ENCODE measurements around the gene MGST3. TPM values are rescaled to one million over a fixed set of nuclear protein-coding genes. Genes with fewer than 3 reads are reported as not detected.

The MGST3 gene
- polyA plus RNA-seq, 1 donor (not counting 4 experiments of a cell fraction or from before 2014, with no cell fraction given): 319 TPM

GRCh38 chr1:165662186-165662585 is 31.2 kb downstream of the MGST3 start:
- Histone ChIP-seq H3K4me1 (ENCODE audit: control insufficient read depth, extremely low read depth, insufficient read depth, low read length) (no peaks in the 10 kb centered on the region), H4K20me1 (ENCODE audit: control insufficient read depth, extremely low read depth, insufficient read depth, low read length) (no peaks in the 10 kb centered on the region), H3K27ac (ENCODE audit: control insufficient read depth, insufficient read depth, low read length) (no peak overlapping the region), H3K4me2 (ENCODE audit: control insufficient read depth, extremely low read depth, insufficient read depth, low read depth, low read length) (no peak overlapping the region), H2AFZ (ENCODE audit: control insufficient read depth, low read length) (no peak overlapping the region), H3K9ac (ENCODE audit: control insufficient read depth, extremely low read depth, insufficient read depth, low read length) (no peak overlapping the region), H3K79me2 (ENCODE audit: control insufficient read depth, insufficient read depth, low read length) (no peaks in the 10 kb centered on the region), H3K9me1 (ENCODE audit: control insufficient read depth, extremely low read depth, insufficient read depth, low read length) (no peaks in the 10 kb centered on the region), H3K9me3 (ENCODE audit: control insufficient read depth, low read depth, low read length) (no peaks in the 10 kb centered on the region), H3K4me3 (ENCODE audit: control insufficient read depth in 2 of 3, extremely low read depth in 1 of 3, insufficient read depth in 2 of 3, low read depth in 1 of 3, low read length in 3 of 3) (no peak overlapping the region), H3K36me3 (ENCODE audit: control insufficient read depth in 2 of 2, extremely low read depth in 1 of 2, insufficient read depth in 2 of 2, low read length in 2 of 2) (peaks cover 15 to 28% of the 10 kb centered on the region in 2 experiments), H3K27me3 (ENCODE audit: control insufficient read depth, extremely low read depth, insufficient read depth, low read length) (no peaks in the 10 kb centered on the region)
- no peak for FAIRE-seq
- DNase-seq (ENCODE audit: low read depth, low spot score): no peak
- dilution Hi-C loops (cut with MboI; ENCODE audit: extremely low pct_ligation_motif_present, low sequenced_read_pairs): no loop called here
- no peak for TF ChIP-seq CTCF (optimal IDR thresholded peaks at IDR 0.05 in 1 of 3, IDR thresholded peaks at IDR 0.05 in 1 of 3, conservative IDR thresholded peaks at IDR 0.05 in 1 of 3; ENCODE audit: extremely low read depth in 1 of 3, insufficient read depth in 2 of 3, low read length in 3 of 3)
- no peak for TF ChIP-seq EZH2 (IDR thresholded peaks at IDR 0.05; ENCODE audit: low read length)

- no peaks in the 10 kb centered on the region for H3K4me1 ChIP-seq (ENCODE audit: control insufficient read depth, extremely low read depth, insufficient read depth, low read length)
- dilution Hi-C loops (cut with MboI; ENCODE audit: extremely low pct_ligation_motif_present, low sequenced_read_pairs): no loop called here
- no peak overlapping the region for H3K27ac ChIP-seq (ENCODE audit: control insufficient read depth, insufficient read depth, low read length)
- H3K27me3 ChIP-seq (ENCODE audit: control insufficient read depth, extremely low read depth, insufficient read depth, low read length): no peaks in the 10 kb centered on the region
- no peaks in the 10 kb centered on the region for H3K79me2 ChIP-seq (ENCODE audit: control insufficient read depth, insufficient read depth, low read length)
- H3K36me3 ChIP-seq (ENCODE audit: control insufficient read depth in 2 of 2, extremely low read depth in 1 of 2, insufficient read depth in 2 of 2, low read length in 2 of 2): peaks cover 20 to 33% of the 10 kb centered on the region in 2 experiments
- H3K4me3 ChIP-seq (ENCODE audit: control insufficient read depth in 2 of 3, extremely low read depth in 1 of 3, insufficient read depth in 2 of 3, low read depth in 1 of 3, low read length in 3 of 3): no peak overlapping the region
- H3K4me2 ChIP-seq (ENCODE audit: control insufficient read depth, extremely low read depth, insufficient read depth, low read depth, low read length): no peak overlapping the region
- H3K9me3 ChIP-seq (ENCODE audit: control insufficient read depth, low read depth, low read length): no peaks in the 10 kb centered on the region
- H3K9me1 ChIP-seq (ENCODE audit: control insufficient read depth, extremely low read depth, insufficient read depth, low read length): no peaks in the 10 kb centered on the region
- FAIRE-seq: no peak
- DNase-seq (ENCODE audit: low read depth, low spot score): no peak
- H3K9ac ChIP-seq (ENCODE audit: control insufficient read depth, extremely low read depth, insufficient read depth, low read length): no peak overlapping the region
- H4K20me1 ChIP-seq (ENCODE audit: control insufficient read depth, extremely low read depth, insufficient read depth, low read length): no peaks in the 10 kb centered on the region
- no peak overlapping the region for H2AFZ ChIP-seq (ENCODE audit: control insufficient read depth, low read length)
- TF ChIP-seq EZH2 (IDR thresholded peaks at IDR 0.05; ENCODE audit: low read length) (no peak), CTCF (optimal IDR thresholded peaks at IDR 0.05 in 1 of 3, IDR thresholded peaks at IDR 0.05 in 1 of 3, conservative IDR thresholded peaks at IDR 0.05 in 1 of 3; ENCODE audit: extremely low read depth in 1 of 3, insufficient read depth in 2 of 3, low read length in 3 of 3) (no peak)
Observed at GRCh38 chr1:165666152-165666825, 35.3 kb downstream of the MGST3 start.

Data from keratinocyte (primary cell).